Ishikawa (cell line): ENCODE data around the gene PLA1A.

Source experiments
- EGR1 ChIP-seq: IDR thresholded peaks from 2 replicates; pipeline ENCODE4 v1.6.1; 2012
- TF ChIP-seq, protein P1 (sequence below): IDR thresholded peaks from 2 replicates; pipeline ENCODE4 v1.6.1; 2012

GRCh38 chr3:119592861-119593260 is 4.8 kb upstream of the PLA1A start:
- TF ChIP-seq EGR1 = no peak
- TF ChIP-seq, protein P1, sequence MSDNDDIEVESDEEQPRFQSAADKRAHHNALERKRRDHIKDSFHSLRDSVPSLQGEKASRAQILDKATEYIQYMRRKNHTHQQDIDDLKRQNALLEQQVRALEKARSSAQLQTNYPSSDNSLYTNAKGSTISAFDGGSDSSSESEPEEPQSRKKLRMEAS = no peak
